Testis (tissue), 2 donors: ENCODE measurements around the gene FAM170A.

Experiments
- POLR2A ChIP-seq: fragments of 450-650 bp; IDR thresholded peaks from one replicate; pipeline ENCODE4 v1.6.1; 2017; ENCODE audit warnings: antibody characterized with exemption, mild to moderate bottlenecking, moderate library complexity
- TF ChIP-seq, protein P1 (sequence below), 3 experiments: fragments of 450-650 bp in 2 of 3; fragments of 200-600 bp in 1 of 3; sonication (generic) in 1 of 3; IDR thresholded peaks; one replicate each; pipeline ENCODE4 v1.5.1; 2016 to 2019; ENCODE audit warnings: antibody characterized with exemption in 3 of 3, mild to moderate bottlenecking in 2 of 3, moderate library complexity in 1 of 3

- TF ChIP-seq, protein P1, sequence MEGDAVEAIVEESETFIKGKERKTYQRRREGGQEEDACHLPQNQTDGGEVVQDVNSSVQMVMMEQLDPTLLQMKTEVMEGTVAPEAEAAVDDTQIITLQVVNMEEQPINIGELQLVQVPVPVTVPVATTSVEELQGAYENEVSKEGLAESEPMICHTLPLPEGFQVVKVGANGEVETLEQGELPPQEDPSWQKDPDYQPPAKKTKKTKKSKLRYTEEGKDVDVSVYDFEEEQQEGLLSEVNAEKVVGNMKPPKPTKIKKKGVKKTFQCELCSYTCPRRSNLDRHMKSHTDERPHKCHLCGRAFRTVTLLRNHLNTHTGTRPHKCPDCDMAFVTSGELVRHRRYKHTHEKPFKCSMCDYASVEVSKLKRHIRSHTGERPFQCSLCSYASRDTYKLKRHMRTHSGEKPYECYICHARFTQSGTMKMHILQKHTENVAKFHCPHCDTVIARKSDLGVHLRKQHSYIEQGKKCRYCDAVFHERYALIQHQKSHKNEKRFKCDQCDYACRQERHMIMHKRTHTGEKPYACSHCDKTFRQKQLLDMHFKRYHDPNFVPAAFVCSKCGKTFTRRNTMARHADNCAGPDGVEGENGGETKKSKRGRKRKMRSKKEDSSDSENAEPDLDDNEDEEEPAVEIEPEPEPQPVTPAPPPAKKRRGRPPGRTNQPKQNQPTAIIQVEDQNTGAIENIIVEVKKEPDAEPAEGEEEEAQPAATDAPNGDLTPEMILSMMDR (IDR thresholded peaks at IDR 0.05) = no peak
- TF ChIP-seq POLR2A = no peak
These were observed 46.4 kb upstream of the FAM170A start for GRCh38 chr5:119582987-119583386.
